H4 (cell line): ENCODE measurements around the gene OSBPL2. TPM values are rescaled to one million over a fixed set of nuclear protein-coding genes. Genes with fewer than 3 reads are reported as not detected.

ENCODE experiments used
- DNase-seq: peaks from one replicate; pipeline ENCODE4 v3.0.0-alpha.2; 2015; ENCODE audit warnings: low spot score
- total RNA-seq: library from RNA; depleted of rRNA; stranded (reverse); fragments of >200 nt; shearing (Covaris generic); gene quantifications from 2 replicates; pipeline ENCODE4 v1.2.3, GENCODE V29; 2014

OSBPL2 gene
- total RNA-seq, 1 experiment from 2014 or later: 12.5 TPM

DNA sequence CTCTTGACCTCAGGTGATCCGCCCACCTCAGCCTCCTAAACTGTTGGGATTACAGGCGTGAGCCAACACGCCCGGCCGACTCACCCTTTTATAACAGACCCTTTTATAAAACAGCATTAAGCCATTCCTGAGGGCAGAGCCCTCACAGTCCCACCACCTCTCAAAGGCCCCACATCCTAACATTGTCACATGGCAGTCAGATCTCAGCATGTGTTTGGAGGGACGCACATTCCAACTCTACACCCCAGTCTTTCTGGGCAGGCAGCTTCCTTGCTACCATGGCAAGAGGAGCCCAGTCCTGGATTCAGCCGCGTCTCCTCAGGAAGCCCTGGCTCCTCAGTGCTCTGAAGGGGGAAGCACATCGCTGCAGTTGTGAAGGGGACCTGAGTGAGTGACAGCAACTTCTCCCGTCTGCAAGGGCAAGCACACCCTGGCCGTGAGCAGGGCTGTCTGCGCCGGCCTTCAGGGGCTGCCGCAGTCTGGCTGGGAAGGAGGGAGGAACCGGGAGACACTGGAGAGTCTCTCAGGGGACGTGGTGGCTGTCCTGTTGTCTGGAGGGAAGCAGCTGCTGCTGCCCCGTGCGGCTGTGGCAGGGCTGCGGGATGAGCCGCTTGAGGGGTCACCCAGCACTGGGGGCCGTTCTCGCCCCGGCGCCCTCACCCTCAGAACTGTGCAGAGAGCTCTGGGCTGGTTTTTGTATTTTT lies 15.9 kb downstream of the OSBPL2 start:
- no peak for DNase-seq

DNA sequence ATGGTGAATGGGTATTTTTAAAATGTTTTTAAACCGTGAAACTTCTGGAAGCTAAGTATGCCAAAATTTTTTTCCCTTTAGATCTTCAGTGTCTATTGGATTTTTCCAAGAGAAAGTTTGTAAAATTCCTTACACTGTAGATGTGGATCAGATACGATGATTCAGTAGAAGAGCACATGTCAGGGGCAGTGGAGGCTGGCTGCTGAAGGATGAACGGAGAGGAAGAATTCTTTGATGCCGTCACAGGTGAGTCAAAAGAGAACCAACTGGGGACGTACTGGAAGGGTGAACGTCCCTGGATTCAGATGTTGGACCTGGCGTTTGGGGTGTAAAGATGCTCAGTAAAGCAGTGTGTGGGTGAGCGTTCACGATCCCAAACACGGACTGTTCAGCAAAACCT lies 17.7 kb downstream of the OSBPL2 start:
- no peak for DNase-seq

DNA sequence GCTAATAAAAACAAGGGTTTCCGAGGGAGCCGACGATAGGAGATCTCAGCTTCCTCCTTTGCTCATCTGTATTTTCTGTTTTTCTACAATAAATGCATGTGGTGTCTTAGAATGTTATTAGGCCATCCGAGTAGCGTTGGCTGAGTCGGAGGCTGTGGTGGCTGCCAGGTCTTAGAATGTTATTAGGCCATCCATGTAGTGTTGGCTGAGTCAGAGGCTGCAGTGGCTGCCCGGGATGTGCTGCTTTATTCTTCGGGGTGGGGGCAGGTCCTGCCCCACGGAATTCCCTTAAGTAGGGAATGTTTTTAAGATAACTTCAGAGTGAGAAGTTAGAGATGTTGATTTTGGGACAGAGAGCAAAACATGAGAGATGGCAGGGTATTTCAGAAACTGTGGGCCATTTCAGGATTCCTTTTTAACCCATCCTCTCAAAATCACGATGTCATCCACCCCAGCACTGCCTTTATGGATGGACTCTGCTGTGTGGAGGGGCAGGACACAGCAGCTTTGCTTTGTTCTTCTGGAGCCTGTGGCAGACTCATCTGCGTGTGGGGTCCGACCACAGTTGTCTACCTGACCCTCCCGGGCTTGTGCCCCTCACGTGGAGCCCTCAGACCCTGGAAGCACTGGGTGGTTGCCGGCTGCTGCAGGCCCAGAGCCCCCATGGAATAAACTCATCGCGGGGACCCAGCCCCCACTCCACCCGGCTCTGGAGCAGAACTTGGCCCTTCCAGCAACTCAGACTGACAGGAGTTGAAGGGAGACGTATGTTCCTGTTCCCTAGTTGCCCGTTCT lies 20.4 kb downstream of the OSBPL2 start:
- no peak for DNase-seq

DNA sequence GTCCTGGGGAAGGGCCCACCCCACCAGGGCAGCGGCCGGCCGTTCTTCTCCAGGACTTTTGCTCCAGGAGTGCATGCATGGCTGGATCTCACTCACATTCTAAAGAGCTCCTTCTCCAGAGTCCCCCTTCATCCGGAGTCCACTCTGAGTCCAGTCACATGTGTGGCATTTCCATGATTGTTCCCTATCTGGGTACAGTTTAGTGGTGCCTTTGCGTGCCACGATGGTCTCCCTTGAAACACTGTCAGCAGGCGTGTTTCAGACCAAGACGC lies 20.9 kb downstream of the OSBPL2 start:
- no peak for DNase-seq

DNA sequence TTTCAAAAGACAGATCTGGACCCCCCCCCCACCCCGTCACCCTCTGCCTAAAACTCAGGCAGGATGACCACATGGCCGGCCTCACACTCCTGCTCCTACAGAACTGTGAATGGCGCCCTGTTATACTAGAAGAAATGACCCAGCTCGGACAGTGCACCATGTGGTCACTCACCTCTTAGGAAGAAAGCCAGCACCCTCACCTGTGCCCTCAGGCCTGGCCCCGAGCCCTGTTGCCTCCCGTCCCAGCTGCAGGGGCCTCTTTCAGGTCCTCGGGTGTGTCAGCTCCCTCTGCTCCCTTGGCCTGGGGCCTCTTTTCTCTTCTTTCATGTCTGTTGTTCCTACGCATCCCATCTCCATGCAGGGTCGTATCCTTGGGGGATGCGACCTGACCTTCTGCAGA lies 23.7 kb downstream of the OSBPL2 start:
- DNase-seq: no peak

DNA sequence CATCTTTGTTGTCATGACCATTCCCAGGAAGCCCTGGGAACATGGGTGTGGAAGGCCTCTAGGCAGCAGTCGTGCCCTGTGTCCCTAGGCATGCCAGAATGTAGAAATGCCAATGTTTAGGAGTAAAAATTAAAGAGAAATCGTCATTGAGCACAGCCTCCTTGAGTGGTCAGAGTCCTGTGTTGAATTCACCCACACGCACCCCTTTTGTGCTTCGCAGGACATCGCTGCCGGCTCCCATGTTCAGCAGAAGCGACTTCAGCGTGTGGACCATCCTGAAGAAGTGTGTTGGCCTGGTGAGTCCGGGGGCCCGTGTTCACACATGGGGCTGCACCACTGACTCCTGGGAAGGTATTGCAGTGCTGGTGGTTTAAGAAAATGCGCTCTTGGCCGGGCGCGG lies 25.1 kb downstream of the OSBPL2 start:
- DNase-seq: no peak

DNA sequence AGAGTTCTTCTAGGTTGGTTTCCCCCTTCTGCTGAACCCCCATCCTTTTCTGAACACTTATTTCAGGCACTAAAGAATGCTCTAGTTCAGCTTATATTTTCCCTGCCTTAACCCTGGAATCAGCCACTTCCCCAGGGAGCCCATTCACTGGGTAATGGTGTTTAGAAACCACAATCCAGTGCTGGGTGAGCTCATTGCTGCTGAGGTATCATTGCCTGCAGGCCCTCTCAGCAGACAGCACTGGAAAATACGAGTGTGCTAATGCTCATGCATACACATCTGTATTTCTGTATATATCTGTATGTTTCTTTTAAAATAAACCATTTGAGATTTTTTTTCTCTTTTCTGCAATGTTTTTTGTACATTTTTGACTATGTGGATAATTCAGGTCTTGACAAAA lies 27.0 kb downstream of the OSBPL2 start:
- no peak for DNase-seq

DNA sequence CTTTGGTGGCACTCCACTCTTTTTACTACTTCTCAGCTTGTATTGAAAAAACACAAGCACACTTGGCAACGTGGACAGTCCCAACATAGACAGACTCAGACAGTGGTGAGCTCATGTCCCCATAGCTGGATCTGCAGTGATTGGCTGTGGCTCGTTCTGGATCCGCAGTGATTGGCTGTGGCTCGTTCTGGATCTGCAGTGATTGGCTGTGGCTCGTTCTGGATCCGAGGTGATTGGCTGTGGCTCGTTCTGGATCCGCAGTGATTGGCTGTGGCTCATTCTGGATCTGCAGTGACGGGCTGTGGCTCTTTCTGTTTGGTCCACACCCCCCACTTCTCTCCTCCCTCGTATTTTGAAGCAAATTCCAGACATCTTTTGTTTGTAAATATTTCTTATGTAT lies 28.0 kb downstream of the OSBPL2 start:
- DNase-seq: no peak

DNA sequence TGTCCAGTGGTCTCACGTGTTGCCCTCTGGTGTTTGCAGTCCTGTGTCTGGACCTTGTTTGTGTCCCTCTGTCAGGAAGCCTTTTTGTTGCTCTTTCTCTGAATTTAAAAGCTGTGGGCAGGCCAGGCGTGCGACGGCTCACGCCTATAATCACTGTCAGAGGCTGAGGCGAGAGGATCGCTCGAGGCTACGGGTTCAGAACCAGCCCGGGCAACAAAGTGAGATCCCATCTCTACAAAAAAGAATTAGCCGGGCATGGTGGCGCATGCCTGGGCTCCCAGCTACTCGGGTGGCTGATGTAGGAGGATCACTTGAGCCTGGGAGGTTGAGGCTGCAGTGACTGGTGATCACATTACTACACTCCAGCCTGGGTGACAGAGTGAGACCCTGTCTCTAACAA lies 28.5 kb downstream of the OSBPL2 start:
- no peak for DNase-seq

DNA sequence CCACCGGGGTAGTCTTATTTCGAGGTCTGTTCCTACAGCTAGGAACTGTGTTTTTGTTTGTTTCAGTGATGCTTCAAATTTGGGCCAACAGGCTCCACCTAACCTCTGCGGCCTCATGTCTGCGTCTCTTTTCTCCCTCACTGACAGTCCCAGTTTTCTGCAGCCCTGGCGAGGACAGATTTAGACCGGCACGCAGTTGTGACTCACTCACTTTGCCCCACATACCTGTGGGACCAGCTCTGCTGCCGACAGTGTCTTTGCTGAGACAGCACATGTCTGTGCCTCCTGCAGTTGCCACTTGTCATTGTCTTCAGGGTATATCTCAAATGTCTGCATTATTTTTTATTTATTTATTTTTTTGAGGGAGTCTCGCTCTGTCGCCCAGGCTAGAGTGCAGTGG lies 29.2 kb downstream of the OSBPL2 start:
- no peak for DNase-seq

DNA sequence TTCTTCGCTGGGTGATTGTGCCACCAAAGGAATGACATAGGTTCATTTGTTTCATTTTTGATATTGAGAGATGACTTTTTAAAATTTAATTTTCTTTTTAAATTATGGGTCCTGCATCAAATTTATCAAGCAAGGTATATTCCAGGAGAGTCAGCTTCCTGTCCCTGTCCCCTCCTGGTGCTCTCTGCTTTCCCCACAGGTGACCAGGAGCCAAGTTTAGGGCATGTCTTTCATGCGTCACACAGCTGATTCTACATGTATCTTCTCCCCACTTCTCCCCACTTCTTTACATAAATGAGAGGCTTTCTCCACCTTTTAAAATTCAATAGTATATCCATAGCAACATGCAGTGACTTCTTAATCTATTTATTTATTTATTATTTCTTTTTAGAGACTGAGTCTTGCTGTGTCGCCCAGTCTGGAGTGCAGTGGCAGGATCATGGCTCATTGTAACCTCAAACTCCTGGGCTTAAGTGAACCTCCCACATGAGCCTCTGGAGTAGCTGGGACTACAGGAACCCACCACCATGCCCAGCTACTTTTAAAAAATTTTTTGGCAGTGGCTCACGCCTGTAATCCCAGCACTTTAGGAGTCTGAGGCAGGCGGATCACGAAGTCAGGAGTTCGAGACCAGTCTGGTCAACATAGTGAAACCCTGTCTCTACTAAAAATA lies 30.0 kb downstream of the OSBPL2 start:
- DNase-seq: no peak

DNA sequence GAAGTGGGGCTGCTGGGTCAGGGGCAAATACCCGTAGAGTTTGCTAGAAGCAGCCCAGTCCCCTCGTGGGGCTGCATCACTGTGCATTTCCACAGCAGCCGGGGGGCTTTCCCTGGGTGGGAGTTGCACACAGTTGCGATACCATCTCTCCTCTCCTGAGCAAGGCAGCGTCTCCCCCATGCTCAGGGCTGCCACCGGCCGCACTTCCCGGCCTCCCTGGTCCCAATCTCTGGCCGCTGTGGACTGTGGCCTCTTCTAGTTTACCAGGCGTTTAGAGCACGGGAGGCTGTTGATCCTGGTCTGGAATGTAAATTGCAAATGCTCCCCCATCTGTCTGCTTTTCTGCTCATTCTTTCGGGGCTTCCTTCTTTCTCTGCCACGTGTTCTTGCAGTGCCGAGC lies 31.1 kb downstream of the OSBPL2 start:
- no peak for DNase-seq

DNA sequence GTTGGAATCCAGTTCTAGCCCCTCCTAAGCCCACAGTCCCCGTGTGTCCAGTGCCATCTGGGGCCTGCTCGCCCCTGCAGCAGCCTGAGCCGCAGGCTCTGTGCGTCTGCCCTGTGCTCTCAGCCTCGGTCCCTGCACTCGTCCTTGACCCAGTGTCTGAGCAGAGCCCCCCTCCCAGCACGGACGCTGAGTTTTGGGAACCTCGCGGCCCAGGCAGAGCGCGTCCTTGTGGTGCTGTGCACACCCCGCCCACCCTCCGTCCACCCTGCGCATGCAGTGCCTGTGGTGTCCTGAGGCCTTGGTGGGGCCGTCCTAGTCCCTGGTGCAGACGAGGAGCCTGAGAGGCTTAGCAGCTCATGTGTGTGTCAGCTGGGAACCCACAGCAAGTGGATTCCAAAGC lies 31.6 kb downstream of the OSBPL2 start:
- no peak for DNase-seq

DNA sequence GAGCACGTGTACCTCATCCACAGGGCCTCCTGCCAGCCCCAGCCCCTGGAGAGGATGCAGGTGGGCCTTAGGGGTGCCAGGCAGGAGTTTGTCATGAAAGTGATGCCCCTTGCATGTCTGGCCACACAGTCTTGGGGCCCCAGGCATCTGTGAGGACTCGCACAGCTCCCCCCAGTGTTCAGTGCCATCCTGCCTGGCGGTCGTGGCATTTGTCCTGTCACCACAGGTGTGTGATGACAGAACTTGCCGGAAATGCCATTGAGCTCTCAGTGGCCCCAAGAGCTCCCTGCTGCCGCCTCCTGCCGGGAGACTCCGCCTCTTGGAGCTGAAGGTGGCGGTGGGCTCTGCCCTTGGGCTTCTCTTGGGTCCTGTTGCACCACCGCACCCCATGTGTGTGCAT lies 33.9 kb downstream of the OSBPL2 start:
- no peak for DNase-seq

DNA sequence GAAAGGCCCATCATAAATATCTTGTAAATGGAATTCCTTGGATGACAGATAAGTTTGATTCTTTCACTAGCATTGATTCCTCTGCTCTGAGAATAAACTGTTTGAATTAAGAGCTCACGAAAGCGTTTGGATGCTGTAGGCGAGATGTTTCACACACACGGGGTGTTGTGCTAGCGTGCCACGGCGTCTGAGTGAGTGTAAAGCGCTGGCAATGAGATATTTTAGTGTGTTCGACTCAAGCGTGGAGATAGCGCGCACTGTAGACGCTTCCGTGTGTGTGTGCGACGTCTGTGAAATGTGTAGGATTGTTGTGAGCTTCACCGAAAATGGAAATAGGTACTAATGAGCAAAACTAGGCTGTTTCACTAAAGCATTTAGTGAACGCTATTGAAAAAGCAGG lies 35.1 kb downstream of the OSBPL2 start:
- no peak for DNase-seq

DNA sequence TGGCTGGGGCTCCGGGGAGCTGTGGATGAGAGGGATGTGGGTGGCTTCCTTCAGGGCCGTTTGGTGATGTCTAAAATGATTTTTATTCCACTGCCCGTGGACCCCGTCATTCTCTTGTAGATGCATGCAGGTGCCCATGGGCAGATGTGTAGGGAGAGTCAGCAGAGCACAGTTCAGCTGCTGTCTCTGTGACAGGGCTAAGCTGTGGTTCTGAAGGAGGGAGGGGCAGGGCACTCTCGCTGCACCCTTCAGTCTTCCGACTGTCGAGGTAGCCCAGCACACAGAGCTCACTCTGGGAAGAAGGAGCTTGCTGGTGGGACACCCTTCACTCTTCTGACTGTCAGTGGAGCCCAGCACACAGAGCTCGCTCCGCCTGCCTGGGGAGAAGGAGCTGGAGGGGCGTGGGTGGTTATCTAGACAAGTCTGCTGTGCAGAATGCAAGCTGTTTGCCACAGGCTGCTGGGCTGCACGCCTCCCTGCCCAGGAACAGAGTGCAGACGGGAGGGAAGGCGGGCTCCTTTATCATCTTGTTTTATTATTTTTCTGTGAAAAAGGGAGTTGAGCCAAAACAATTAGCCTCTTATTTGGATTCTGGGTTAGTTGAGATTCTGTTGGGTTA lies 36.1 kb downstream of the OSBPL2 start:
- no peak for DNase-seq

DNA sequence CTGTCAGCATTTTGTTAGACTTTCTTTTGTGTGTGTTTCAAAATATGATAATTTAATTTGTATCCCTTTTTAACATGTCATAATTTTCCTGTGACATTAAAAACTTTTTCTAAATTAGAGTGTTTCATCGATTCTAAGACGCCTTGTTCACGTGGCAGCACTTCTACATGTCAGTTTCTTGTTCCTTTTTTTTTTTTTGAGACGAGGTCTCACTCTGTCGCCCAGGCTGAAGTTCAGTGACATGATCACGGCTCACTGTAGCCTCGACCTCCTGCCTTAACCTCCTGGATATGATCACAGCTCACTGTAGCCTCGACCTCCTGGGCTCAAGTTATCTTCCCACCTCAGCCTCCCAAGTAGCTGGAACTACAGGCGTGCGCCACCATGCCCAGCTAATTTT lies 36.9 kb downstream of the OSBPL2 start:
- no peak for DNase-seq

DNA sequence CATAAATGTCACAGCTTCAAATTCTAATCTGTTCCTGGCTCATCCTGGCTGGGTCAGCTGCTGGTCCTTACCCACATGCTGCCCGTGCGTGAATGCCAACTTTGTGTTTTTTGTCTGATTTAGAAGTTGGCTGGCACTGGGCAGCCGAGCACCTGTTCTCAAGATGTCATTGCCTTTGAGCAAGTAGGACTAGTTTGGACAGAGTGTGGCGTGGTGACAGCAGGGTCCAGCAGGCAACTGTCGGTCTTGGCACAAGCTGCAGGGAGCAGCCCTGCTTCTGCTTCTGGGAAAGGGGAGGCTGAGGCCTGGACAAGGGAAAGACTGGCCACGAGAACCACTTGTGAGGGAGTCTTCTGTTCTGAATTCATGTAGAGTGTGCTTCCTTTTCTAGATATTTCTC lies 38.1 kb downstream of the OSBPL2 start:
- DNase-seq: no peak

DNA sequence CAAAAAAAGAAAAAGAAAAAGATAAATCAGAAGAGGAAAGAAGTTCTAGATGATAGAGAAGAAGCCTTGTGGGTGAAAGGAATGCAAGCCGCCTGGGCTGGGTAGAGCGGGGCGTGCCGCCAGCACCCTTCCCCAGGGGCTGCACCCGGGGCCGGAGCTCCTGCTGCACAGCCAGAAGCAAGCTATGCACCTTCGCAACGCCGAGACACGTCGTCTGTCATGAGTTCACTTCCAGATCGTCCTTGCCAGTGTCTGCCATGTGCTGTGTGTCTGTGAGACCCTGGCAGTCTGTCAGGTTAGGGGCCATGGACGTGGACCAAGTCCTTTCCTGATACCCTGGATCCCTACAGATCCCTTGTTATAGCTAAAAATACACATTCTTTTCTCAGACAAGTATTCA lies 38.9 kb downstream of the OSBPL2 start:
- no peak for DNase-seq

DNA sequence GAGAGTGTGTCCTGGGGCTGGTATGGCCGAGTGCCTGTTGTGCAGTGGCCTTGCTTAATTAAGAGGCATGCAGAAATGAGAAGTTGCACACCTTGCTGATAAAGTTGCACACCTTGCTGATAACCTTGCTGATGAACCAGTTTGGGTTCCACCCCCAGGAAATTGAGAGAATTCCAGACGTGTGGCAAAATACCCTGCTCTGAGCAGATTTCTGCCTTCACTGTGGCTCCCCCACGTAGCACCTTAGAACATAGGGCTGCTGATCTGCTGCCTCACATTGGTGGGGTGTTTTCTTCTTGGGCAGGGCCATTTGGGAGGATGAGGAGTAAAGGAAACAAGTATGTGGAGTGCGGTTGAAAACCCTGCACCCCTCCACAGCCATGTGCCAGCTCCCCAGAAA lies 42.0 kb downstream of the OSBPL2 start:
- DNase-seq: no peak

DNA sequence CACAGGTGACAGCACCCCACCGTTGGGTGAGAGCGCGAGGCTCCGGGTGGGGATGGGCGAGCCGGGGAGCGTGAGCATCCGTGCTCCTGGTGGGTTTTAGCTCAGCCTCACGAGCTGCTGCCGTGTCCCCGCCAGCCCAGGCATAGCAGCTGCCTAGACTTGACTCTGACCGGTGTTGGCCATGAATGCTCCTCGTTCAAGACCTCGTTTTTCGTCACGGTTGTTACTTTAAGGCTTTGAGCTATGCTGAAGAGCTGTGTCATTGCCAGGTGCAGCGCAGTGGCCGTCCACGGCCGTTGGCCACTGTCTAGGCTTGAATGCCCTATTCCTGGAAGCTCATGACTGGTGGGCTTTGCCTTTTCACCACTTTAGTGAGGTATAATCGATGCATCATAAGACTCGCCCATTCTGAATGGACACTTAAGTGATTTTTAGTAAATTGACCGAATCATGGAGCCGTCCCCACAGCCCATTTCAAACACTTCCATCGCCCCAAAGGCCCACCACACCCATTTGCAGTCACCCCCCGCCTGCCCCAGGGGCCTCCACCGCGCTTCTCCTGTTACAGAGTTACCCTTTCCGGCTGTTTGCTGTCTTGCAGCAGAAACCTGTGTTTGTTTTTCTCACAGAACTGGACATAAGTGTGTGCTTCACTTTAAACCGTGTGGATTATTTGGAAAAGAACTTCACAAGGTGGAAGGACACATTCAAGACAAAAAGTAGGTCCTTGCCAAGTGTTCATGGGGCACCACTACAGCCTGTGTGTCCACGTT lies 43.0 kb downstream of the OSBPL2 start:
- no peak for DNase-seq

DNA sequence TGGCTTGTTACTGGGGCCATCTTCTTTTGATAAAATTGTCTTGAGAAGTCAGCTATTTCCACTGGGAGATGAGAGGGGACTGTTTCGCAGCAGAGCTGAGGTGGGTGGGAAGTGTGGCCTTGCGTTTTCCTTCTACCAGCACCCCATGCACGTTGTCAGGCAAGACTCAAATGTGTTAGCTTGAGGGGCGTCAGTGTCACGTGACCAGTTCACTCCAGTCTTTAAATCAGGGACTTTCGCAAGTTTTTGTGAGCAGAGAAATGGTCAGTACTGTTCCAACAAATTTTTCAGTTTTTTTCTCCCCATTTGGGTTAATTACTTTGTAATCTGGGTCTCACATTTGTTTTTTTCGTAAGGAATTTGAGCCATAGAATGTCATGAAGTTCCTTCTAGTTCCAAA lies 43.8 kb downstream of the OSBPL2 start:
- no peak for DNase-seq
